Measurements from ENCODE around the gene DEPP1.

The DEPP1 gene

GRCh38 chr10:44950326-44951225, 28.0 kb downstream of the DEPP1 start:
- DNase-seq = no peak

- DNase-seq = no peak
These were observed 28.7 kb downstream of the DEPP1 start for GRCh38 chr10:44949915-44950314.

- DNase-seq = no peak
These were observed 29.3 kb downstream of the DEPP1 start for GRCh38 chr10:44949127-44949802.

- DNase-seq = no peak
These were observed 30.0 kb downstream of the DEPP1 start for GRCh38 chr10:44948642-44949041.

DNA sequence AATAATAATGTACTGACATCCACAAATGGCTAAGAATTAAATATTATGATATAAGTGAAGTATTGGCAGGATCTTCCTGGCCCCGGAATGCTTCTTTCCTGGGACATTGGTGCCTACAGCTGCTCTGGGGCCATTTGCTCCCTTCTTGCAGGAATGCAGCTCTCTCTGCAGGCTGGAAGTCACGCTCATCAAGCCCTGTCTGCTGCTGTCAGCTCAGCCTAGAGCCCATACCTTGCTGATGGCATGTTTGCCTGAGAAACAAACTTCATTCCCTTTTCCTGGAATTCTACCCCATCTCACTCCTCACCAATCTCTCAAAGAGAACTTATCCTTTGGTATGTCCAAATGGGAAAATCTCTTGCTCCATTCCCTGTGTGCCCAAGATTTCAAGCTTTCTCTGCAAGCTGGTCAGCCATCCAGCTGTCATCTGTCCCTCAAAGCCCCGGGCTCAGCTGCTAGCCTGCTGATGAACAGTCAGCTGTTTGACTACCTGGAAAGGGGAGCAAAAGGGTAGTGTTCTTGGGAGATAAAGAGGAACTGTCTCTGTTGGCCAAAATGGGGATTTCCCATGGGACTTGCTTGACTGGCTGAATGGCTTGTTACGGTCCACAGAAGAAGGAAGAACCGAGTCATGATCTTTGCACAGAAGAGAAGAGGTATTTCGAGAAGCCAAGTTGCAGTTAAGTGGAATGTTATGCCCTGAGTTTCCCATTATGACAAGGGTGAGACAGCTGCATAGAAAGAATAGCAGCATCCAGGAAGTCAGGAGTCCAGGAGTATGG, 31.0 kb downstream of the DEPP1 start:
- no peak for DNase-seq

DNA sequence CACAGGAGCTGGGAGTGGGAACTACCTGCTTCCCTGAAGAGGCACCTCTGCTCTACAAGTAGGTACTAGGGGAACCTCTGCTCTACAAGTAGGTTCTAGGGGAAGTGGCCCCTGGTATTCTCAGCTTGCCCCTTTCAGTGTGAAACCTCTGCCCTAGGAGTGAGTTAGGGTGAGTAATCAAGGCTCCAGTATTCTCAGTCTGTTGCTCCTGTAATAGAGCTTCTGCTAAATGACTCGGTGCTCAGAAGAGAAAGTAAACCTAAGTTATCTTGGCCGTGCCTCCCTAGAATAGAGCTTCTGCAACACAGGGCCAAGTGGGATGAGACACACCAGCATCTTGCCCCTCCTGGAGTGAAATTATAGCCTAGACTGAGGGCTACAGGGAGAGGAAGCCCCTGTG, 32.4 kb downstream of the DEPP1 start:
- DNase-seq = no peak

- DNase-seq = no peak
These were observed 34.3 kb downstream of the DEPP1 start for GRCh38 chr10:44944354-44944753.

DNA sequence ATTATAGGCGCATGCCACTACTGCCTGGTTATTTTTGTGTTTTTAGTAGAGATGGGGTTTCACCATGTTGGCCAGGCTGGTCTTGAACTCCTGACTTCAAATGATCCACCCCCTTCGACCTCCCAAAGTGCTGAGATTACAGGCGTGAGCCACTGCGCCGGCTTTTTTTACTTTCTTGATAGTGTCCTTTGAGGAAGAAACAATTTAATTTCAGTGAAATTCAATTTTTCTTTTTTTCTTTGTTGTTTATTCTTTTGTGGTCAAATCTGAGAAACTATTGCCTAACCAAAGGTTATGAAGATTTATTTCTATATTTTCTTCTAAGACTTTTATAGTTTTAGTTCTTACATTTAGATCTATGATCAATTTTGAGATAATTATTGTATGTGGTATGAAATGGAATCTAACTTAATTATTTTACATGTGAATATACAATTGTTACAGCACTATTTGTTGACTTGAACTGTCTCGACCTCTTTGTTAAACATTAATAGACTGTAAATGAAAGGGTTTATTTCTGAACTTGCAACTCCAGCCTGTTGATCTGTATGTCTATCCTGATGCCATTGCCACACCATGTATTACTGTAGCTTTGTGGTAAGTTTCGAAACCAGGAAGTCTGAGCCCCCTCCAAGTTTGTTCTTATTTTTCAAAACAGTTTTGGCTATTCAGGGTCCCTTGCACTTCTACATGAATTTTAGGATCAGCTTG, 38.8 kb downstream of the DEPP1 start:
- no peak for DNase-seq

DNA sequence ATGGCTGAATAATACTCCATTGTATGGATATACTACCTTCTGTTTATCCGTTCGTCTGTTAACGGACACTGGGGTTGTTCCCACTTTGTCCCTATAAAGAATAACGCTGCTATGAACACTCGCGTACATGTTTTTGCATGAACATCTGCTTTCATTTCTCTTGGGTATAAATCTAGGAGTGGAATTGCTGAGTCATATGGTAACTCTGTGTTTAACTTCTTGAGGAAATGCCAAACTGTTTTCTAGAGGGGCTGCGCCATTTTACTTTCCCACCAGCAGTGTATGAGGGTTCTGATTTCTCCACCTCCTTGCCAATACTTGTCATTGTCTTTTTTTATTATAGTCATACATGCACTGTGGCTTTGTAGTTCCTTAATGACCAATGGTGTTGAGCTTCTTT, 39.7 kb downstream of the DEPP1 start:
- no peak for DNase-seq

GRCh38 chr10:44937196-44938005, 41.2 kb downstream of the DEPP1 start:
- DNase-seq = no peak

- no peak for DNase-seq
These were observed 42.2 kb downstream of the DEPP1 start for GRCh38 chr10:44936314-44936975.

- DNase-seq = no peak
These were observed 42.7 kb downstream of the DEPP1 start for GRCh38 chr10:44935966-44936295.

- no peak for DNase-seq
These were observed 43.2 kb downstream of the DEPP1 start for GRCh38 chr10:44935201-44935965.

DNA sequence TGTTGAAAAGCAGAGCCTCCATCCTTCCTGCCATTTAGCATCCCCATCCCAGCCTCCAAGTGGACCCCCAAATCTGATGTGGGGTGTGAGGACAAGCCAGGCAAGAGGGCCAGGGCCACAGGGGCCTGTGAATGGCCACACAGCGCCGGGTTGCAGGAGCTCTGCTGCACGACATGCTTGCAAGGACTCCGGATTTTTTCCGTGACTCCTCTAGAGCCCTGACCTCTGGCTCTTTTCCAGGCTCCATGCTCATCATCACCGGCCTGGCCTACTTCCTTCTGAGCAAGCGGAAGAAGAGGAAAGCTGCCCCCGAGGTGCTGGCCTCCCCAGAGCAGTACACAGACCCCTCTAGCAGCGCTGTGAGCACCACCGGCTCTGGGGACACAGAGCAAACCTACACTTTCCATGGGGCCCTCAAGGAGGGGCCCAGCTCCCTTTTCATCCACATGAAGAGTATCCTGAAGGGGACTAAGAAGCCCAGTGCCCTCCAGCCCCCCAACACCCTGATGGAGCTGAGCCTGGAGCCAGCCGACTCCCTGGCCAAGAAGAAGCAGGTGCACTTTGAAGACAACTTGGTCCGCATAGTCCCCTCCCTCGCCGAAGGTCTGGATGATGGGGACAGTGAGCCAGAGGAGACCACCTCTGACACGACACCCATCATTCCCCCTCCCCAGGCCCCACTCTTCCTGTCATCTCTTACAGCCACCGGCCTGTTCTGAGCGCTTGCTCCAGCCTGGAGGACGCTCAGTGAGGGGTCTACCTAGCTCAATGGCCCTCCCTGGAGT, 44.0 kb downstream of the DEPP1 start:
- DNase-seq = no peak

DNA sequence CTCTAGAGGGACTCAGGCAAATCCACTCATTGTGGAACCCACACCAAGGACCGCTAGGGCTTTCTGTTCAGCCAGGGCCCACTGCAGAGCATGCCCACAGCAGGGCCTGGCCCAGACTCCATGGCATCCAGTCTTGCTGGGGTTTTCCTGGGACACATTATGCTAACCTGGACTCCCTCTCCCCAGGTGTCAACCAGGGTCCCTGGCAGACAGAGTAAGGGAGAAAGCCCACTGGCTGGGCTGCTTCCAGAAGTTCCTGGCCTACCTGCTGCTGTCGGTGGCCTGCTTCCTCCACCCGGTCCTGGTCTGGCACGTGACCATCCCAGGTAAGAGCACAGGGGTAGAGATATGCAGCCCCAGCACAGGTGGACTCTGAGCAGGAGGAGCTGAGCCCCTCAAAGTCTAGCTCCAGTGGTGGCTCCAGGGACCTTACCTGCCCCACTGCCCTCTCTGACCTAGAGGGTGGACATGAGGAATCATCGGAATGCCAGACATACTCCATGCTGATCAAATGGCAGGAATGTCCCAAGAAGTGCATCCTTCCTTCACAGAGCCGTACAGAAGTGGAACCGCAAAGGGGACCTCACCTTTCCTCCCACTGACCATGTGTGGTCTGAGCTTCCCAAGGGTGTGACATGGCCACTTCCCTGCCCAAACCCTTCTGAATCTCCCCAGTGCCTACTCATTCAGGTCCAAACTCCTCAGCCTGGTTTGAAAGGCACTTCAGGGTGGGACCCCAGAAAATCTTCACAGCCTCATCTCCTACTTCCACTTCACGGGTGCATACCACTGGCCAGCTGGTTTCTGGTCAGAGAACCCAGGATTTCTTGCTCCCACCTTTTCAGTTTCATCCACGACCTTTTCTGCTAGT, 44.9 kb downstream of the DEPP1 start:
- no peak for DNase-seq

GRCh38 chr10:44932517-44933450, 45.8 kb downstream of the DEPP1 start:
- DNase-seq = peak; percentile 34

DNA sequence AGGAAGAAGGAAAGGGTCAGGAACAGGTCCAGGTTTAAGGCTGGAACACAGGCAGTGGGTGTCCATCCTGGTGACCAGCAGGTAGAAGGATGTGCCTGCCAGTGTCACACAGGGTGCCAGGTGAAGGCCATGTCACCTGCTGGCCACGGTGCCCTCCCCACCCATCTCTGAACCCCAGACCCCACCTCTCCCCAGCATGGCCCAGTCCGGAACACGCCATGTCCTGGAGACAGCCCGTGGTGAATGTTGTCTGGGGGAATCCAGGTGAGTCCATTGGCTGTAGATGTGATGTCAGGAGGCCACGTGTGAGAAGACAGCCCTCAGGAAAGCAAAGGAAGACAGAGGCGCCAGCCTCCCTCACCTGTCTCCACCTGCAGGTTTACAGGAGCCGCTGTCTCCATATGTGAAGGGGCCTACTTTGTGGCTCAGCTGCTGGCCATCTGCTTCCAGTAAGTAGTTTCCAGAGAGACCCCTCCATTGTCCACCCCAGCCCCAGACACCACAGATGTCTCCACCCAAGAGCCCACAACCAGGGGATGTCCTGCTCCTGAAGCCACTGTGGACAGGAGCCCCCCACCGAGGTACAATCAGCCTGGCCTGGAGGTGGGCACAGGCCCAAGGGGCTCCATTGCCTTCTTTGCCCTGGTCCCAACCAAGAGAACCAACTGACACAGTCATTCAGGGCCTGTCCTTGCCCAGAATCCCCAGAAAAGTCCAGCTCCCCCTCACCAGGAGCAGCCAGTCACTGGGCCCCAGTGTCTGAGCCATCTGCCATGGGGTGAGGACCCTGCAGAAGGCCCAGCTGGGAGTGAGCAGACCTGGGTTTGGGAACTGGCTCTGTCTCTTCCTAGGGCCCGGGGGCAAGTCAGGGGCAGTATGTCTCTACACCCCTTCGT, 46.7 kb downstream of the DEPP1 start:
- DNase-seq = no peak
